Activated T-cell treated with anti-CD3 and anti-CD28 coated beads for 4 hours (primary cell): ENCODE data around the gene RAB3D.
"Not testable (repeated sequence)": the region's sequence is repeated elsewhere in the genome, so short reads cannot be mapped to it uniquely, and the experiment has no call there.

ENCODE experiments used
- DNase-seq: peaks from one replicate; pipeline ENCODE4 v3.0.0-alpha.2; 2020

The RAB3D gene

DNA sequence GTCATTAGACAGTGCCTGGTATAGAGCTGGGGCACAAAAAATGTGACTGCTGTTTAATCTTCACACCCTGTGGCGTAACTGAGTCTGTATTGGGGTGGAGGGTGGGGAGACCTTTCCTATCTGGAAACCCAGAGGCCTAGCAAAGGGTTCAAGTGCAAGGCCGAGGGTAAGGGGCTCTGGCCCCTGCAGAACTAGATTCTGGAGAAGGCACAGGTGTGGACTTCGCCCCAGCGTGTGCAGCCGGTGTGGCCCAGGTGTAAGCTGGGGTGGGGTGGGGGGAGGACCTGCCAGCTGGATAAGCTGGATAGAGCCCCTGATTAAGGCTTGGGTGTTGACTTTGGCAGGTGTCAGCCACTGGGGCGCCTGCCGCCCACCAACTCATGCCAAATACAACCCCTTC, 1.3 kb downstream of the RAB3D start:
- no peak for DNase-seq

GRCh38 chr19:11337080-11337479, 2.4 kb downstream of the RAB3D start:
- DNase-seq: no peak

DNA sequence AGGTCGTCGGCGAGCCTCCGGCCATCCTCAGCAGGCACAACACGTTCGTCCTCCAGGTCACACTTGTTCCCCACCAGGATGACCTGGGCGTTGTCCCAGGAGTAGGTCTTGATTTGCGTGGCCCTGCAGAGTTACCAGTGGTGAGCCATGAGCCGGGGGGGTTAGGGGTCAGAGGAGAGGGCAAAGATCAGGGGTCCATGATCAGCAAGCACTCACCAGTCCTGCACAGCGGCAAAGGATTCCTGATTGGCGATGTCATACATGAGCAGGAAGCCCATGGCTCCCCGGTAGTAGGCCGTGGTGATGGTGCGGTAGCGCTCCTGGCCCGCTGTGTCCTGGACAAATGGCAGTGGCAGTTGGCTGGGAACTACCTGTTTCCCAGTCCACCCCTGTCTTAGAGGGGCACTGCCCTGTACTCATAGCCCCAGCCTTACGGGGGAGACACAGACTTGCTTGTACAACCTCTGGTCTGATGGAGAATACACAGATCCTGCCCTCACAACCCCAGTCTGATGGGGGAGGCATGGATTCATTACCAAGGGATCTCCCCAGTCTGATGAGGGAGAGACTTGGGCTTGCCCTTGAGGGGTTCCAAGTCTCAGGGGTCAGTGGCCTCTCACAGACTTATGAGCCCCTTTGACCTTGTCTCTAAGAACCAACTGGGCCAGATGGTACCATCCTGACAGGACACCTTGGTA, 3.9 kb downstream of the RAB3D start:
- DNase-seq: no peak

DNA sequence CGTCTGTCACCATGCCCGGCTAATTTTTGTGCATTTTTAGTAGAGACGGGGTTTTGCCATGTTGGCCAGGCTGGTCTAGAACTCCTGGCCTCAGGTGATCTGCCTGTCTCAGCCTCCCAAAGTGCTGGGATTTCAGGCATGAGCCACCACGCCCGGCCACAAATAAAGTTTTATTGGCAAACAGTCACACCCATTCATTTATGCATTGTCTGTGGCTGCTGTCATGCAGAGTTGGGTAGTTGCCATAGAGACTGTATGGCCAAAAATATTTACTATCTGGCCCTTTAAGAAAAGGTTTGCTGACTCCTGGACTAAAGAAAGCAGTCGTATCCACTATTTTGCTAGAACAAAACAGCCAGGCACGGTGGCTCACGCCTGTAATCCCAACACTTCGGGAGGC, 5.6 kb downstream of the RAB3D start:
- DNase-seq: not testable (repeated sequence)

- no peak for DNase-seq
These were observed 6.6 kb downstream of the RAB3D start for GRCh38 chr19:11332822-11333221.

GRCh38 chr19:11331502-11331901, 8.0 kb downstream of the RAB3D start:
- DNase-seq: no peak

GRCh38 chr19:11330127-11330526, 9.3 kb downstream of the RAB3D start:
- DNase-seq: no peak

- DNase-seq: no peak
These were observed 13.9 kb downstream of the RAB3D start for GRCh38 chr19:11325544-11325943.

DNA sequence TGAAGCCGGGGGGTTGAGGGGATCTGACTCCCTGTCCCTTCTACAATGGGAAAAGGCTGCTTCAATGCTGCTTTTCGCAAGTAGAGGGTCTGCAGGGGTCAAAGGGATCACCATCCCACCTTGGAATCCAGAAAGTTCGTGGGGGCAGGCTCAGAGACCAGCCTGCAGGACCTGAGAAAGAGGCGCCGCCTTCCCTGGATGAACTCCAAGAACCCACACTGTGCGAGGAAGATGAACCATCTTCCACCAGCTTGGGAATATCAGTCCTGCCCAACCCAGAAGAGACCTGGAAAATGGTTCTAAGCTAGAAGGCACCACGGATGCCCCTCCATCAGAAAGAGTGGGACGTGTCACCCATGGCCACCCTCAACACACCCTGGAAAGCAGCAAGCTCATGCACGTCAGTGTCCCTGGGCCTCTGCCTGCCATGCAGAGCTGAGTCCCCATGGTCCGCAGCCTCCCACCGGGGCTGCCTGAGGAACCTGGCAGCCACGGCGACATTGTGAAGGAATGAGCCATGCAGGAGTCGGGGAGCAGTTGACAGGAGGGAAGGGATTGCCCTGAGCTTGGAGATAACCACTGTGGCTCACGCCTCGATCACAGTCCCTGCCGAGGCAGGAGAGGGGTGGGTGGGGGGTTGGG, 14.6 kb downstream of the RAB3D start:
- no peak for DNase-seq

DNA sequence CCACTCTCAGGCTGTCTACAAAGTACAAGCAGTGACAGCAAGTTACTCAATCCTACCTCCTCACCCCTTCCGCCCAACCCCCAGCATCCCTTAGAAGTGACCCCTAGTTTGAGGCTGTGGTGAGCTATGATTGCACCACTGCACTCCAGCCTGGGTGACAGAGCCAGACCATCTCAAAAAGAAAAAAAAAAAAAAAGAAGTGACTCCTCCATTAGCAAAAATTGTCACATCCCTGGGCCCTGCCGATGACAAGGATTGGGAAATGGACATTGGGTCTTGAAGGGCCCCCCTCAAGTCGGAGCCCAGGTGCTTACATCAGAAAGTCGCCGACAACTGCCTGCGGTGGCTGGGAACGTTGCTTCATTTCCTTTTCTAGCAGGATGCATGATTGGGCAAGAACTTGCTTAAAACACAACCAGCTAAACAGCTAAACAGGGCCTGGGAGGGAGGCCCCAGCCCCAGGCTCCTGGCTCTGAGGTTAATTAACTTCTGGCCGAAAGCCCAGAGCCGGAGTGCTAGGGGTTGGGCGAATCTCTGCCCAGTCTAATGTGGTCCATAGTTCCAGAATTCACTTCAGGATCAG, 15.3 kb downstream of the RAB3D start:
- DNase-seq: no peak

DNA sequence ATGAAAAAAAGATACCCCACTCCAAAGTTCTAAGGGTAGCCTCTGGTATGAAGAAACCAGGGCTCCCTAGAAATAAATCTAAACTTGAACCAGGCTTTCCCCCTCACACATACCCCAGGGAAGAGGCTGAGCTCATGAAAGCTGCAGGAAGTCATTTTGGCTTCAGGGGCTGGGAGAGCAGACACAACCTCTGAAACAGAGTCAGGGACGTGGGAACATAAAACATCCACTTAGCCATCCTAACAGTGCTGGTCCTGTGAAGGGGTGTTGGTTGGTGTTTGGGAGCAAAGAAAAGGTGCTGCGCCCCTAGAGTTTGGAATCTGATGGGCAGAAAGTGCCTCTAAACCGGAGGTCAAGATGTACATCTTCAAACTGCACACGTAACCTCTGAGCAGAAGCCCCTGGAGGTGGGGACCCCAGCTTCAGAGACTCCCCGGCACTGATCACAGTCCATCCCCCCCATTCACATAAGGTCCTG, 15.8 kb downstream of the RAB3D start:
- DNase-seq: no peak

- no peak for DNase-seq
These were observed 17.0 kb downstream of the RAB3D start for GRCh38 chr19:11322269-11323024.

- DNase-seq: no peak
These were observed 18.0 kb downstream of the RAB3D start for GRCh38 chr19:11321191-11322126.

DNA sequence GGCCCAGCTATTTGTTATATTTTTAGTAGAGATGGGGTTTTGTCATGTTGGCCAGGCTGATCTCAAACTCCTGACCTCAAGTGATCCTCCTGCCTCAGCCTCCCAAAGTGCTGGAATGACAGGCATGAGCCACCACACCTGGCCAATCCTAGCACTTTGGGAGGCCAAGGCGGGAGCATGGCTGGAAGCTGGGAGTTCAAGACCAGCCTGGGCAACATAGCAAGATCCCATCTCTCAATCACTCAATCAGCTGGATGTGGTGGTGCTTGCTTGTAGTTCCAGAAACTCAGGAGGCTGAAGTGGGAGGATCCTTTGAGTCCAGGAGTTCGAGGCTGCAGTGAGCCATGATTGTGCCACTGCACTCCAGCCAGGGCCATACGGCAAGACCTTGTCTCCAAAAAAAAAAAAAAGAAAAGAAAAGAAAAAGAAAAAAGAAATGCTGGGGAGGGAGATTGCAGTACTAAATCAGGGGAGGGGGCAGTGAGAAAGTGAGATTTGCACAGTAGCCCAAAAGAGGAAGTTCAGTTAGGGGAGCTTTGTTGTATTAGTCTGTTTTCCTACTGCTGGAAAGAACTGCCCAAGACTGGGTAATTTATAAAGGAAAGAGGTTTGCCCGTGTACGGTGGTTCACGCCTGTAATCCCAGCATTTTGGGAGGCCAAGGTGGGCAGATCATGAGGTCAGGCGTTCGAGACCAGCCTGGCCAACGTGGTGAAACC, 19.0 kb downstream of the RAB3D start:
- DNase-seq: not testable (repeated sequence)

DNA sequence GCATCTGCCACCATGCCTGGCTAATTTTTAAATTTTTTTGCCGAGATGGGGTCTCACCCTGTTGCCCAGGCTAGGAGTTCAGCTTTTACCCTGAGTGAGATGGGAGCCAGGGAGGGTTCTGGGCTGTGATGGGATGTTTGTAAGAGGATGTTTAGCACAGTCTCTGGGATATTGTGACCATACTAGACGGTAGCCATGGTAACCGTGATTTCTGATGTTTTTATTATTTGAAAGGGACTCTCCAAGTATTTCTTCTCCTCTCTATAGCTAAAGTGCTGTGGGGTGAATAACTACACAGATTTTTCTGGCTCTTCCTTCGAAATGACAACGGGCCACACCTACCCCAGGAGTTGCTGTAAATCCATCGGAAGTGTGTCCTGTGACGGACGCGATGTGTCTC, 33.1 kb downstream of the RAB3D start:
- DNase-seq: no peak

GRCh38 chr19:11304936-11305335, 34.5 kb downstream of the RAB3D start:
- no peak for DNase-seq

DNA sequence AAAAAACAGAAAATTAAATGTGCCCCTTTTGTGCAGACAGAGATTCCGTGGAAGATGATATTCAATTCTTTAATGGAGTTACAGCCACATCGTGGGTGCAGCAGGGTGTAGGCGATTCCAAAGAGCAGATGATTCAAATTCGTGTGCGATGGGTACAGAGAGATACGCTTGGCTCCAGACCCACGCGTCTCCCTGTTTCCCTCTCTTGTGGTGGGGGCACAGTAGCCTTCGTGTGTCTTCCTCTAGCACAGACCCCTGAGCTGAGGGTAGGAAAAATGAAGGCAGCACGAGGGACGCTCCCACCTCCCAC, 38.7 kb downstream of the RAB3D start:
- DNase-seq: no peak

GRCh38 chr19:11299946-11300810, 39.3 kb downstream of the RAB3D start:
- no peak for DNase-seq

DNA sequence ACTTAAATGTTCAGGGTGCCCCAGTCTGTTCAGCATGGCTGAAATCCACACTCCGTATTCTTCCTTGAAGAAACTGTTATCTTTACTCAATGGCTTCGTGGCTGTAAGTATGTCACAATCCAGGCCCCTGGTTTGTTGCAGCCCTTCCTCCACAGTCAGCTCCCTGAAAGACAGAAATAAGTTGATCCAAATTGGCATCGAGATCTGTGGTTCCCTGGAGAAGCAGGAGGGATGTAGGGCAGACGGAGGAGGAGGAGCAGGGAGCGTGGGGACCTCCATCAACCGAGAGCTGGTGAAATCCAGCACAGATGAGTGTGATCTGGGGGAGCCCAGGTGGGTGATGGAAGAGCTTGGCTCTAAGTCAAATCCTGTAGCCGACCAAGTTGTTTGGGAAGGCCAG, 43.2 kb downstream of the RAB3D start:
- DNase-seq: no peak

- DNase-seq: no peak
These were observed 43.7 kb downstream of the RAB3D start, which contains the start of gene TSPAN16 for GRCh38 chr19:11295665-11296245. Gene TSPAN16 (plus strand): TSS chr19:11296160. CDS start chr19:11296298, 138 bp downstream.
